Osteocyte (in vitro differentiated cells): ENCODE data around the gene DUS2. TPM values are rescaled to one million over a fixed set of nuclear protein-coding genes. Genes with fewer than 3 reads are reported as not detected.

Source experiments
- DNase-seq: peaks from one replicate; pipeline ENCODE4 v3.0.0; 2021; ENCODE audit warnings: mixed read lengths; ENCODE audit not compliant: unreplicated experiment; ENCODE audit errors: extremely low spot score
- H3K27ac Mint-ChIP-seq: one replicate; pipeline ENCODE4 v1.8.0; 2021; ENCODE audit warnings: mild to moderate bottlenecking, mixed read lengths; ENCODE audit not compliant: unreplicated experiment
- H3K27me3 Mint-ChIP-seq: one replicate; pipeline ENCODE4 v1.8.0; 2021; ENCODE audit warnings: mixed read lengths; ENCODE audit not compliant: unreplicated experiment
- H3K36me3 Mint-ChIP-seq: one replicate; pipeline ENCODE4 v1.8.0; 2021; ENCODE audit warnings: mixed read lengths; ENCODE audit not compliant: unreplicated experiment
- H3K4me1 Mint-ChIP-seq: one replicate; pipeline ENCODE4 v1.8.0; 2021; ENCODE audit warnings: mixed read lengths; ENCODE audit not compliant: unreplicated experiment
- H3K4me3 Mint-ChIP-seq: one replicate; pipeline ENCODE4 v1.8.0; 2021; ENCODE audit warnings: mild to moderate bottlenecking, moderate library complexity, mixed read lengths; ENCODE audit not compliant: unreplicated experiment
- H3K9me3 Mint-ChIP-seq: one replicate; pipeline ENCODE4 v1.8.0; 2021; ENCODE audit warnings: mixed read lengths; ENCODE audit not compliant: unreplicated experiment
- CTCF ChIP-seq: fragments of 200-600 bp; sonication (generic); IDR thresholded peaks from 2 replicates; pipeline ENCODE4 v1.5.0; 2021; ENCODE audit warnings: antibody characterized with exemption, mild to moderate bottlenecking, moderate library complexity
- total RNA-seq: library from RNA; stranded (reverse); gene quantifications from 2 replicates; pipeline ENCODE4 v1.2.1, GENCODE V29; 2021

Gene DUS2
- total RNA-seq, 1 donor from 2014 or later = 17.2 TPM

- Mint-ChIP-seq H3K4me3 (no peak overlapping the region), H3K27me3 (no peaks in the 10 kb centered on the region), H3K36me3 (peaks cover 32% of the 10 kb centered on the region), H3K9me3 (no peaks in the 10 kb centered on the region), H3K27ac (no peak overlapping the region), H3K4me1 (peaks cover 2% of the 10 kb centered on the region)
- DNase-seq = no peak
- no peak for TF ChIP-seq CTCF
Measured at GRCh38 chr16:68073902-68074760, 51.0 kb downstream of the DUS2 start.

GRCh38 chr16:68074850-68075555, 51.9 kb downstream of the DUS2 start:
- no peaks in the 10 kb centered on the region for H3K27me3 Mint-ChIP-seq
- DNase-seq = peak; percentile 78
- peaks cover 32% of the 10 kb centered on the region for H3K36me3 Mint-ChIP-seq
- TF ChIP-seq CTCF = no peak
- peaks cover 3% of the 10 kb centered on the region for H3K4me1 Mint-ChIP-seq
- H3K4me3 Mint-ChIP-seq = no peak overlapping the region
- no peak overlapping the region for H3K27ac Mint-ChIP-seq
- H3K9me3 Mint-ChIP-seq = no peaks in the 10 kb centered on the region

GRCh38 chr16:68075980-68076379, 52.9 kb downstream of the DUS2 start:
- Mint-ChIP-seq H3K4me3 (no peak overlapping the region), H3K9me3 (no peaks in the 10 kb centered on the region), H3K27ac (no peak overlapping the region), H3K36me3 (peaks cover 30% of the 10 kb centered on the region), H3K4me1 (peaks cover 3% of the 10 kb centered on the region), H3K27me3 (no peaks in the 10 kb centered on the region)
- TF ChIP-seq CTCF = no peak
- no peak for DNase-seq

GRCh38 chr16:68076560-68076959, 53.5 kb downstream of the DUS2 start:
- peaks cover 24% of the 10 kb centered on the region for H3K36me3 Mint-ChIP-seq
- H3K4me3 Mint-ChIP-seq = no peak overlapping the region
- H3K27ac Mint-ChIP-seq = no peak overlapping the region
- H3K27me3 Mint-ChIP-seq = no peaks in the 10 kb centered on the region
- no peak for TF ChIP-seq CTCF
- H3K4me1 Mint-ChIP-seq = peaks cover 3% of the 10 kb centered on the region
- no peak for DNase-seq
- H3K9me3 Mint-ChIP-seq = no peaks in the 10 kb centered on the region
